Mesodermal cell (in vitro differentiated cells): ENCODE results near the gene KCNE4.

ENCODE experiments used
- H3K27ac ChIP-seq: 2 replicates; pipeline ENCODE4 v1.7.0; 2013; ENCODE audit warnings: mild to moderate bottlenecking, low read depth, low read length, moderate library complexity; ENCODE audit not compliant: severe bottlenecking
- H3K36me3 ChIP-seq: 2 replicates; pipeline ENCODE4 v1.7.1; 2013; ENCODE audit warnings: mild to moderate bottlenecking, low read length, moderate library complexity; ENCODE audit not compliant: control insufficient read depth, insufficient read depth
- H3K4me1 ChIP-seq: one replicate; pipeline ENCODE4 v1.7.1; 2013; ENCODE audit warnings: mild to moderate bottlenecking, low read length; ENCODE audit not compliant: insufficient read depth, control insufficient read depth, poor library complexity, severe bottlenecking
- H3K4me3 ChIP-seq: 2 replicates; pipeline ENCODE4 v1.7.0; 2013; ENCODE audit warnings: low read length, control low read depth, mild to moderate bottlenecking; ENCODE audit not compliant: insufficient read depth, poor library complexity, severe bottlenecking; ENCODE audit errors: extremely low read depth
- H3K9me3 ChIP-seq: 2 replicates; pipeline ENCODE4 v1.7.1; 2013; ENCODE audit warnings: mild to moderate bottlenecking, low read length, moderate library complexity; ENCODE audit not compliant: control insufficient read depth
- WGBS, 2 experiments: methylation state at CpG; one replicate each; pipeline ENCODE4 v1.1.5; 2013; ENCODE audit warnings: missing lambda C conversion rate in 2 of 2; ENCODE audit not compliant: insufficient coverage in 2 of 2; 5-methylcytosine and 5-hydroxymethylcytosine counted together

Gene KCNE4

GRCh38 chr2:223041527-223042109, 10.4 kb upstream of the KCNE4 start:
- Histone ChIP-seq H3K4me1 (peaks cover 12% of the 10 kb centered on the region), H3K36me3 (no peaks in the 10 kb centered on the region), H3K27ac (peak overlapping the region; percentile 26), H3K9me3 (no peaks in the 10 kb centered on the region), H3K4me3 (no peak overlapping the region)
- WGBS, 2 experiments, result 30 to 33% methylated on average over 2 to 4 of the region's 4 CpGs

- Histone ChIP-seq H3K4me1 (peaks cover 17% of the 10 kb centered on the region), H3K9me3 (no peaks in the 10 kb centered on the region), H3K36me3 (no peaks in the 10 kb centered on the region), H3K27ac (no peak overlapping the region), H3K4me3 (no peak overlapping the region)
- WGBS, 2 experiments, result 100% methylated on average over 1 of the region's 2 CpGs; no CpG with 5 or more reads in 1 of the 2 experiments
Observed at GRCh38 chr2:223042284-223042683, 9.7 kb upstream of the KCNE4 start.

DNA sequence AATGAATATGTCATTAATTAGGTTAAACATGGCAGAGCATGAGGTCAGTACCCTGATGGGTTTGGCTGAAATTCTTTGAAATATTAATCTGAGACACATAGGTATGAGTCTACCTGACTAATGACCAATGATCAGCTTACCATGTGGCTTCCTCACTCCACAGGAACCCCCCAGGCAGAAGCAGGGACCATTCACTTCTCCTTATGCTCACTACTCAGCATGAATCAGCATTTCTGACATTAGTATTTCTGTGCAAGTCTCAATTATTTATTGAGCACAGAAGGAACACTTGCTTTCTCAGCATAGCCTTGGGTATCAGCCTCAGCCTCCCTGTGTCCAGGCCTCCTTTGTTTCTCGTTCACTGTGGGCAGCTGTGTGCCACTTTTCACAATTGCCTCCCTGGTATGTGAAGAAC, 9.3 kb upstream of the KCNE4 start:
- H3K36me3 ChIP-seq, result no peaks in the 10 kb centered on the region
- H3K4me3 ChIP-seq, result no peak overlapping the region
- H3K4me1 ChIP-seq, result peaks cover 21% of the 10 kb centered on the region
- H3K9me3 ChIP-seq, result no peaks in the 10 kb centered on the region
- WGBS, 2 experiments, result 83 to 100% methylated on average over 1 of the region's 1 CpG
- peak overlapping the region; percentile 47 for H3K27ac ChIP-seq

DNA sequence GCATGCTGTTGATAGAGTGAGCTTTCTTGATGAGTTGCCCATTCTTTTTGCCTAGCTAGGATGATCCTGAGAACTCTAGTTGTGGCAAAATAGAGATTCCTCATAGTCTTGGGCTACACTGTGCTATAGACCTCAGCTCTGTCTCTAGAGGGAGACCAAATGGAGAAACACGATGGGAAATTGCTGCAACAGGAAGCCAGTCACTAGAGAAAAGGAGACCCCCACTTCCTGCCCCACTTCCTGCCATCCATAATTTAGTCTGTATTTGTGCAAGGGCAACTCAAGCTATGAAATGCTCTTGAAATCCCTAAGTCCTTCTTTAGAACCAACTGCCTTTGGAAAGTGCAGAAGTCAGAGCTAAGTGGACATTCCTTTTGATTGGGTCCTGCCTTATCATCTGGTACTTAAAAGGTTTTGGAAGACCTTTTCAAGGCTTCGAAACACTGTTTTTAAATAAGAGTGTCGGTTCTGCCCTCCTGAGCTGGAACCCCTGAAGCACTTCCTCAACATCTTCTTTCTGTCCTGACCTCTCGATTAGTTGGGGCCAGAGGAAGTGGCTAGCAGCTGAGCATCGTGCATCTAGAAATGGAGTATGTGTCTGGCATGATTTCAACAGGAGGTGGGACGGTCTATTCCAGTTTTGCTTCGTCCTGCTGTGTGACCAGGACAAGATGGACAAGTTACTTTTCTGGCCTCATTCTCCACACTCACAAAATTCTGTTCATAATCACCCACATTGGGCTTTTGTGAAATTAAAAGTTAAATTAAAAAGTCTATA, 8.6 kb upstream of the KCNE4 start:
- no peaks in the 10 kb centered on the region for H3K36me3 ChIP-seq
- H3K4me3 ChIP-seq, result no peak overlapping the region
- H3K4me1 ChIP-seq, result peaks cover 22% of the 10 kb centered on the region
- no peaks in the 10 kb centered on the region for H3K9me3 ChIP-seq
- 80 to 100% methylated on average over 3 of the region's 7 CpGs for WGBS, 2 experiments
- peak overlapping the region; percentile 47 for H3K27ac ChIP-seq

GRCh38 chr2:223044092-223044836, 7.7 kb upstream of the KCNE4 start:
- peaks cover 22% of the 10 kb centered on the region for H3K4me1 ChIP-seq
- whole genome bisulfite sequencing, 2 experiments, result 87 to 94% methylated on average over 6 to 10 of the region's 12 CpGs
- H3K36me3 ChIP-seq, result no peaks in the 10 kb centered on the region
- H3K4me3 ChIP-seq, result no peak overlapping the region
- H3K9me3 ChIP-seq, result no peaks in the 10 kb centered on the region
- peak overlapping the region; percentile 23 for H3K27ac ChIP-seq

DNA sequence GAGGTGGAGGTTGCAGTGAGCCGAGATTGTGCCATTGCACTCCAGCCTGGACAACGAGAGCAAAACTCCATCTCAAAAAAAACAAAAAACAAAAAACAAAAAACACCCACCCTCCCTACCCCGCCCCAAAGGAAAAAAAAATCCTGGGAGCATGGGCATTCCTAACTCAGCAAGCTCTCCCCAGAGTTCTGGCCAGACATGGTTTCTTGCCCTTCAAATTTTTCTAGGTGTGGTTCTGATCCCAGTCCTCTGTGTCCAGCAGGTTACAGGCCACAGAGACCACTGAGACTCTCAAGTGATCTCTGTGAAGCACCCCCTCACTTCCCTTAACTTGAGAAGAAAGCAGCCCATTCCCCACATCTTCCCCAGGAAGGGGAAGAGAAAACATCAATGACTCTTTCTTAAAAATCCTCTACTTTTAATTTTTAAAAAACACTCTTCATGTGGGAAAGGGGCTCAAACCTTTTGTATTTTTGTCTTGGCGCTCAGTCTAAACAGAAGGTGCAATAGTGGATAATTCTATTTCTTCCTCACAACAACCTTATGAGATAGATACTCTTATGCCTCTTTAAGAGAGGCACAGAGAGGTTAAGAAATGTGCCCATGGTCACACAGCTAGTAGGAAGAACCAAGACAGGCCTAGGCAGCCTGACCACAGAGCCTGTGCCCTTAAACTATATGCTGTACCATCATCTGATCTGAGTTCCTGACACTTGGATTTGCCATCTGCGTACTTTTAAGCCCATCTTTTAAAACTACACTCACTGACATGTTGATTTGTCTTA, 6.9 kb upstream of the KCNE4 start:
- H3K27ac ChIP-seq, result no peak overlapping the region
- no peak overlapping the region for H3K4me3 ChIP-seq
- no peaks in the 10 kb centered on the region for H3K36me3 ChIP-seq
- no peaks in the 10 kb centered on the region for H3K9me3 ChIP-seq
- WGBS, 2 experiments, result 100% methylated on average over 1 of the region's 5 CpGs; no CpG with 5 or more reads in 1 of the 2 experiments
- H3K4me1 ChIP-seq, result peaks cover 22% of the 10 kb centered on the region

DNA sequence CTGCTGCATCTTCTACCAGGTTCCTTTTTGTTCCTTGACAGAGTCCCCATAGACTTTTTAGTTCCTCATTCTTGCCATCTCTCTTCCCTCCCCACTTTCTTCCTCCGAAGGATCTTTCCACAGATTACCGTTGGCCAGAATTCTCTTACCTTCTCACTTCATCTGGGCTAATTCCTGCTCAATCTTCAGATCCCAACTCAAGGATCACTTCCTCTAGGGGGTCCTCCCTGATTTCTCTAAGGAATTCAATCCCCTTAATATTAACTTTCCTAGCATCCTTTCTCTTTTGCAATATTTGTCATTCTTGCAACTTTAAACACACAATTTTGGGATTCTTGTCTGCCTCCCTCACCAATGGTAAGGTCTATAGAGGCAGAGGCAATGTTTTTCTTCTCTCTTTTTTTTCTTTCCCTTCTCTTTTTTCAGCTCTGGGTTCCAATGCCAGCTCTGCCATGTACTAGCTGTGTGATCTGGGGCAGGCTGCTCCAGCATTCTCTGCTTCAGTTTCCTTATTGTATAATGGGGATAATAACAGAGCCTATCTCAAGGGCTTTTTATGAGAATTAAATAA, 5.4 kb upstream of the KCNE4 start:
- Histone ChIP-seq H3K9me3 (no peaks in the 10 kb centered on the region), H3K4me1 (peaks cover 18% of the 10 kb centered on the region), H3K4me3 (no peak overlapping the region), H3K27ac (peak overlapping the region; percentile 96), H3K36me3 (no peaks in the 10 kb centered on the region)
- WGBS, 2 experiments, result 89 to 100% methylated on average over 2 of the region's 2 CpGs

GRCh38 chr2:223047260-223047761, 4.7 kb upstream of the KCNE4 start:
- peaks cover 18% of the 10 kb centered on the region for H3K4me1 ChIP-seq
- no peaks in the 10 kb centered on the region for H3K9me3 ChIP-seq
- no peaks in the 10 kb centered on the region for H3K36me3 ChIP-seq
- no peak overlapping the region for H3K4me3 ChIP-seq
- WGBS, 2 experiments, result 78 to 80% methylated on average over 4 of the region's 4 CpGs
- H3K27ac ChIP-seq, result peak overlapping the region; percentile 96

DNA sequence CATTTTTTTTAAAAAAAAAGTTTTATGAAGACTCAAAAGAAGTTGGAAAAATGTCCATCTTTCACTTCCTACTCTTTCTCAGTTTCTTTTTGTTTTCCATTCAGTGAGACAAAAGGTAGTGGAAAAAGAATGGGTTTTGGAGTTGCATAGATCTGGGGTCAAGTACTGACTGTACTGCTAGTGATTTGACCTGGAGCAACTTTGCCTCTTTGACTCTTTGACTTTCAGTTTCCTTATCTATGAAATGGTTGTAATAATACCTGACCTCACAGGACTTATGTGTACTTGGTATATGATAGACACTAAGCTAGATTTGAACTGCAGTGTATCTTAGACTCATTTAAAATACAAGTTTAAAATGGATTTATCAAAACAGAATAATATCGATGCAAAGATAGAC, 3.5 kb upstream of the KCNE4 start:
- no CpG with 5 or more reads among the region's 1 CpG for WGBS, 2 experiments
- H3K27ac ChIP-seq, result peak overlapping the region; percentile 96
- no peaks in the 10 kb centered on the region for H3K9me3 ChIP-seq
- H3K4me1 ChIP-seq, result peaks cover 13% of the 10 kb centered on the region
- no peak overlapping the region for H3K4me3 ChIP-seq
- H3K36me3 ChIP-seq, result no peaks in the 10 kb centered on the region

- Histone ChIP-seq H3K36me3 (no peaks in the 10 kb centered on the region), H3K4me3 (no peak overlapping the region), H3K27ac (no peak overlapping the region), H3K9me3 (no peaks in the 10 kb centered on the region), H3K4me1 (peaks cover 18% of the 10 kb centered on the region)
- WGBS, 2 experiments, result 100% methylated on average over 1 of the region's 4 CpGs; no CpG with 5 or more reads in 1 of the 2 experiments
Observed at GRCh38 chr2:223049356-223049755, 2.6 kb upstream of the KCNE4 start.
